Smooth muscle cell (in vitro differentiated cells): ENCODE results near the gene BAAT. TPM values are rescaled to one million over a fixed set of nuclear protein-coding genes. Genes with fewer than 3 reads are reported as not detected.
"Not testable (repeated sequence)": the region's sequence is repeated elsewhere in the genome, so short reads cannot be mapped to it uniquely, and the experiment has no call there.

Source experiments
- DNase-seq: peaks from one replicate; lab custom pipeline; 2025; ENCODE audit not compliant: unreplicated experiment; lab: John Stamatoyannopoulos, UW
- H2AFZ ChIP-seq: fragments of 200-600 bp; sonication (generic); 2 replicates; pipeline ENCODE4 v1.6.0; 2016; ENCODE audit warnings: antibody characterized with exemption, low read depth, mild to moderate bottlenecking
- H3F3A ChIP-seq: fragments of 200-600 bp; sonication (generic); 2 replicates; pipeline ENCODE4 v1.6.0; 2017; ENCODE audit warnings: antibody characterized with exemption, low read depth
- H3K27ac ChIP-seq: fragments of 200-600 bp; sonication (generic); 2 replicates; pipeline ENCODE4 v1.5.1; 2016; ENCODE audit warnings: low read depth, mild to moderate bottlenecking
- H3K27me3 ChIP-seq: fragments of 200-600 bp; sonication (generic); 2 replicates; pipeline ENCODE4 v1.6.1; 2016; ENCODE audit warnings: low read depth, mild to moderate bottlenecking
- H3K36me3 ChIP-seq: fragments of 200-600 bp; sonication (generic); 2 replicates; pipeline ENCODE4 v1.5.1; 2016; ENCODE audit warnings: low read depth
- H3K4me1 ChIP-seq: fragments of 200-600 bp; sonication (generic); 2 replicates; pipeline ENCODE4 v1.5.1; 2016; ENCODE audit warnings: low read depth
- H3K4me2 ChIP-seq: fragments of 200-600 bp; sonication (generic); 2 replicates; pipeline ENCODE4 v1.6.0; 2016; ENCODE audit warnings: mild to moderate bottlenecking
- H3K4me3 ChIP-seq: fragments of 200-600 bp; sonication (generic); 2 replicates; pipeline ENCODE4 v1.5.1; 2016; ENCODE audit warnings: mild to moderate bottlenecking
- H3K79me2 ChIP-seq: fragments of 200-600 bp; sonication (generic); 2 replicates; pipeline ENCODE4 v1.6.0; 2016; ENCODE audit warnings: low read depth, mild to moderate bottlenecking
- H3K9ac ChIP-seq: fragments of 200-600 bp; sonication (generic); 2 replicates; pipeline ENCODE4 v1.6.0; 2016; ENCODE audit warnings: low read depth
- H3K9me3 ChIP-seq: fragments of 200-600 bp; sonication (generic); replicated peaks from 2 replicates; pipeline ENCODE4 v1.5.1; 2016; ENCODE audit warnings: low read depth
- H4K20me1 ChIP-seq: fragments of 200-600 bp; sonication (generic); 2 replicates; pipeline ENCODE4 v1.6.0; 2016; ENCODE audit warnings: low read depth
- CTCF ChIP-seq: fragments of 200-600 bp; sonication (generic); IDR thresholded peaks from 2 replicates; pipeline ENCODE4 v1.5.1; 2017; ENCODE audit warnings: borderline replicate concordance, mild to moderate bottlenecking, antibody characterized with exemption; ENCODE audit not compliant: insufficient read depth, poor library complexity, severe bottlenecking
- WGBS: methylation state at CpG from one replicate; pipeline ENCODE4 v1.1.7; 2016; ENCODE audit warnings: low lambda C conversion rate; 5-methylcytosine and 5-hydroxymethylcytosine counted together
- polyA plus RNA-seq: library from polyadenylated mRNA; unstranded; fragments of >200 nt; fragmentation: Nextera tagmentation; extraction: Ambion mirVana; gene quantifications from 2 replicates; pipeline ENCODE4 v1.2.1, GENCODE V29; 2016
- total RNA-seq: library from RNA; depleted of rRNA; stranded (reverse); fragments of >200 nt; gene quantifications from 2 replicates; pipeline ENCODE4 v1.2.3, GENCODE V29; 2014

BAAT gene
- total and polyA plus RNA-seq, 2 experiments from 2014 or later = not detected

GRCh38 chr9:101333926-101334702, 50.7 kb downstream of the BAAT start:
- no peaks in the 10 kb centered on the region for H3K79me2 ChIP-seq
- no peak overlapping the region for H3K4me3 ChIP-seq
- H3K4me2 ChIP-seq = no peak overlapping the region
- H4K20me1 ChIP-seq = no peaks in the 10 kb centered on the region
- no peak overlapping the region for H3K9ac ChIP-seq
- H3K27ac ChIP-seq = no peak overlapping the region
- H2AFZ ChIP-seq = no peak overlapping the region
- TF ChIP-seq CTCF = no peak
- H3K9me3 ChIP-seq = no peaks in the 10 kb centered on the region
- 91% methylated on average over 25 of the region's 25 CpGs for WGBS
- H3K36me3 ChIP-seq = no peaks in the 10 kb centered on the region
- no peak for DNase-seq
- no peaks in the 10 kb centered on the region for H3F3A ChIP-seq
- no peaks in the 10 kb centered on the region for H3K27me3 ChIP-seq
- H3K4me1 ChIP-seq = no peaks in the 10 kb centered on the region

GRCh38 chr9:101333490-101333889, 51.3 kb downstream of the BAAT start:
- 92% methylated on average over 4 of the region's 4 CpGs for WGBS
- no peak for TF ChIP-seq CTCF

GRCh38 chr9:101332362-101332761, 52.4 kb downstream of the BAAT start:
- Histone ChIP-seq H3K9ac (no peak overlapping the region), H3K4me3 (no peak overlapping the region), H3K27me3 (no peaks in the 10 kb centered on the region), H3K9me3 (no peaks in the 10 kb centered on the region), H3F3A (no peaks in the 10 kb centered on the region), H3K79me2 (no peaks in the 10 kb centered on the region), H3K4me1 (no peaks in the 10 kb centered on the region), H3K36me3 (no peaks in the 10 kb centered on the region), H3K4me2 (no peak overlapping the region), H3K27ac (no peak overlapping the region), H2AFZ (no peak overlapping the region), H4K20me1 (no peaks in the 10 kb centered on the region)
- 91% methylated on average over 1 of the region's 1 CpG for WGBS
- DNase-seq = no peak
- TF ChIP-seq CTCF = no peak

More at GRCh38 chr9:101333490-101333889, 51.3 kb downstream of the BAAT start:
- no peaks in the 10 kb centered on the region for H3K79me2 ChIP-seq
- no peaks in the 10 kb centered on the region for H3K4me1 ChIP-seq
- no peaks in the 10 kb centered on the region for H3K27me3 ChIP-seq
- no peak overlapping the region for H2AFZ ChIP-seq
- H3K9me3 ChIP-seq = no peaks in the 10 kb centered on the region
- no peaks in the 10 kb centered on the region for H4K20me1 ChIP-seq
- H3K36me3 ChIP-seq = no peaks in the 10 kb centered on the region
- no peak for DNase-seq
- no peak overlapping the region for H3K9ac ChIP-seq
- no peaks in the 10 kb centered on the region for H3F3A ChIP-seq
- no peak overlapping the region for H3K27ac ChIP-seq
- no peak overlapping the region for H3K4me2 ChIP-seq
- H3K4me3 ChIP-seq = no peak overlapping the region

- H3K4me3 ChIP-seq, H3K4me1 ChIP-seq, H4K20me1 ChIP-seq, H3K79me2 ChIP-seq, H3K36me3 ChIP-seq, H3F3A ChIP-seq, H3K4me2 ChIP-seq, H3K9ac ChIP-seq, H3K27me3 ChIP-seq, H2AFZ ChIP-seq, DNase-seq, H3K27ac ChIP-seq, H3K9me3 ChIP-seq: not testable (repeated sequence)
- 73% methylated on average over 3 of the region's 3 CpGs for WGBS
Observed at GRCh38 chr9:101327422-101327909, 57.3 kb downstream of the BAAT start.
